Measurements from ENCODE around the gene NR6A1. TPM values are rescaled to one million over a fixed set of nuclear protein-coding genes. Genes with fewer than 3 reads are reported as not detected.

The NR6A1 gene
- total RNA-seq, 1 experiment from 2014 or later: 6.7 TPM

DNA sequence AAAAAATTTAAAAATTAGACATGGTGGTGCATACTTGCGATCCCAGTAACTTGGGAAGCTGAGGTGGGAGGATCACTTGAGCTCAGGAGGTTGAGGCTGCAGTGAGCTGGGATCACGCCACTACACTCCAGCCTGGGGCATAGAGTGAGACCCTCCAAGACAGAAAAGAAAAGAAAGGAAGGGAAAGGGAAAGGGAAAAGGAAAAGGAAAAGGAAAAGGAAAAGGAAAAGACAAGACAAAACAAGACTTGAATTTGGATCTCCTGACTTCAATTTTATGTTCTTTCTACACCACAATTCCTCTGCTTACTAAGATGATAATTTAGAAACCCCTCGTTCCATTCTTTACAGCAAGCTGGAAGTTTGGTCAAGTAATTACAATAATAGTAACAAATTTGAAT lies 88.1 kb downstream of the NR6A1 start:
- no peak overlapping the region for H3K27ac Mint-ChIP-seq (ENCODE audit: unreplicated experiment)
- TF ChIP-seq, protein P1, sequence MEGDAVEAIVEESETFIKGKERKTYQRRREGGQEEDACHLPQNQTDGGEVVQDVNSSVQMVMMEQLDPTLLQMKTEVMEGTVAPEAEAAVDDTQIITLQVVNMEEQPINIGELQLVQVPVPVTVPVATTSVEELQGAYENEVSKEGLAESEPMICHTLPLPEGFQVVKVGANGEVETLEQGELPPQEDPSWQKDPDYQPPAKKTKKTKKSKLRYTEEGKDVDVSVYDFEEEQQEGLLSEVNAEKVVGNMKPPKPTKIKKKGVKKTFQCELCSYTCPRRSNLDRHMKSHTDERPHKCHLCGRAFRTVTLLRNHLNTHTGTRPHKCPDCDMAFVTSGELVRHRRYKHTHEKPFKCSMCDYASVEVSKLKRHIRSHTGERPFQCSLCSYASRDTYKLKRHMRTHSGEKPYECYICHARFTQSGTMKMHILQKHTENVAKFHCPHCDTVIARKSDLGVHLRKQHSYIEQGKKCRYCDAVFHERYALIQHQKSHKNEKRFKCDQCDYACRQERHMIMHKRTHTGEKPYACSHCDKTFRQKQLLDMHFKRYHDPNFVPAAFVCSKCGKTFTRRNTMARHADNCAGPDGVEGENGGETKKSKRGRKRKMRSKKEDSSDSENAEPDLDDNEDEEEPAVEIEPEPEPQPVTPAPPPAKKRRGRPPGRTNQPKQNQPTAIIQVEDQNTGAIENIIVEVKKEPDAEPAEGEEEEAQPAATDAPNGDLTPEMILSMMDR (IDR thresholded peaks at IDR 0.05; ENCODE audit: unreplicated experiment): no peak
- BruUV-seq (replicated peaks): no TSS peak
- intact Hi-C loops (cut with micrococcal nuclease; ENCODE audit: unreplicated experiment): no loop called here
- peaks cover 8% of the 10 kb centered on the region for H3K4me1 Mint-ChIP-seq (ENCODE audit: low read depth, unreplicated experiment)
- no peaks in the 10 kb centered on the region for H3K9me3 Mint-ChIP-seq (ENCODE audit: low read depth, unreplicated experiment)
- no peak for DNase-seq
- CTCF ChIA-PET: no interaction called here
- H3K36me3 Mint-ChIP-seq (ENCODE audit: insufficient read depth, unreplicated experiment): peaks cover 5% of the 10 kb centered on the region
- H3K4me3 Mint-ChIP-seq (ENCODE audit: low read depth, unreplicated experiment): no peak overlapping the region
- no peaks in the 10 kb centered on the region for H3K27me3 Mint-ChIP-seq (ENCODE audit: unreplicated experiment)

DNA sequence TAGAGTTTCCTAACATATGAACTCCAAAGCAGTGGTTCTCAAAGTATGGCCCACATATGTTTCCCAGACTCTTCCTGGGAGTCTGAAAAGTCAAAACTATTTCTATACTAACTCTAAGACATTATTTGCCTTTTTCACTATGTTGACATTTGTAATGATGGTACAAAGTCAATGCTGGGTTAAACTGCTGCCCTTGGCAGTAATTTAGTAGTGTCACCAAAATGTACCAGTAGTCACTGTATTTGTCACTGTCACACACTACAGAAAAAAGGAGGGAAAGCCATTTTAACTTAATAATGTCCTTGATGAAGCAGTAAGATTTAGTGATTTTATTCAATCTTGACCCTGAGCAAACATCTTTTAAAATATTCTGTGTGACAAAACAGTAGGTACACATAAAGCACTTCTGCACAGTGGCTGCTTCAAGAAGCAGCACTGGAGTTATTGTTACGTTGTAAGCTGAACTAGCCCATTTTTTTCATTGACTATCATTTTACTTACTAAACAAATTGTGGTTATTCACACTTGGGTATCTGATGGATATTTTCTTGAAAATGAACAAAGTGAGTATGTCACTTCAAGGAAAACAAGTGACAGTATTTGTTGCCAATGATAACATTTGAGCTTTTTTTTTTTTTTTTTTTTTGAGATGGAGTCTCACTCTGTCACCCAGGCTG lies 90.3 kb downstream of the NR6A1 start:
- DNase-seq: no peak
- Mint-ChIP-seq H3K9me3 (ENCODE audit: low read depth, unreplicated experiment) (no peaks in the 10 kb centered on the region), H3K27ac (ENCODE audit: unreplicated experiment) (no peak overlapping the region), H3K27me3 (ENCODE audit: unreplicated experiment) (no peaks in the 10 kb centered on the region), H3K4me3 (ENCODE audit: low read depth, unreplicated experiment) (no peak overlapping the region), H3K36me3 (ENCODE audit: insufficient read depth, unreplicated experiment) (peaks cover 11% of the 10 kb centered on the region), H3K4me1 (ENCODE audit: low read depth, unreplicated experiment) (peaks cover 3% of the 10 kb centered on the region)
- CTCF ChIA-PET: no interaction called here
- no TSS peak for BruUV-seq (replicated peaks)
- TF ChIP-seq, protein P1 (IDR thresholded peaks at IDR 0.05; ENCODE audit: unreplicated experiment): no peak
- intact Hi-C loops (cut with micrococcal nuclease; ENCODE audit: unreplicated experiment): no loop called here

DNA sequence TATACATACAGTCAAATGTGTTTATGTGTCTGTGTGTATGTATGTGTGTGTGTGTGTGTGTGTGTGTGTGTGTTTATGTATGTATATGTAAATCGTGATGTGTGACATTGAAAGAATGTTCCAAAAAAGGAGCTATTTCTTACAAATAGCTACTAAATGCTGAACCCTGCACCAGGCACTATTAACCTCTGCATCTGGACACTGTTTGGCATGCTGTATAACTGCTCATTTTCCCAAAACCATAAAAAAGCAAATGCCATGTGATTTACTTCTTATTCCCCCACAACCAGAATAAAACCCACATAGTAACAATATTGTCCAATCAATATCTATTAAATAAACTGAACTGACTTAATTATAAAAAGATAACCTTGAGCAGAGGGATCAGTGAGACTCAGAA lies 91.1 kb downstream of the NR6A1 start:
- H3K27me3 Mint-ChIP-seq (ENCODE audit: unreplicated experiment): no peaks in the 10 kb centered on the region
- DNase-seq: no peak
- no peak overlapping the region for H3K27ac Mint-ChIP-seq (ENCODE audit: unreplicated experiment)
- peaks cover 11% of the 10 kb centered on the region for H3K4me1 Mint-ChIP-seq (ENCODE audit: low read depth, unreplicated experiment)
- H3K36me3 Mint-ChIP-seq (ENCODE audit: insufficient read depth, unreplicated experiment): peaks cover 11% of the 10 kb centered on the region
- no TSS peak for BruUV-seq (replicated peaks)
- no peak overlapping the region for H3K4me3 Mint-ChIP-seq (ENCODE audit: low read depth, unreplicated experiment)
- intact Hi-C loops (cut with micrococcal nuclease; ENCODE audit: unreplicated experiment): no loop called here
- no peaks in the 10 kb centered on the region for H3K9me3 Mint-ChIP-seq (ENCODE audit: low read depth, unreplicated experiment)
- TF ChIP-seq, protein P1 (IDR thresholded peaks at IDR 0.05; ENCODE audit: unreplicated experiment): no peak
- CTCF ChIA-PET: interaction anchor here (1.0 kb wide), 1 partner anchor 14 kb away, joined by 4 read pairs; no protein-coding TSS in a partner anchor

DNA sequence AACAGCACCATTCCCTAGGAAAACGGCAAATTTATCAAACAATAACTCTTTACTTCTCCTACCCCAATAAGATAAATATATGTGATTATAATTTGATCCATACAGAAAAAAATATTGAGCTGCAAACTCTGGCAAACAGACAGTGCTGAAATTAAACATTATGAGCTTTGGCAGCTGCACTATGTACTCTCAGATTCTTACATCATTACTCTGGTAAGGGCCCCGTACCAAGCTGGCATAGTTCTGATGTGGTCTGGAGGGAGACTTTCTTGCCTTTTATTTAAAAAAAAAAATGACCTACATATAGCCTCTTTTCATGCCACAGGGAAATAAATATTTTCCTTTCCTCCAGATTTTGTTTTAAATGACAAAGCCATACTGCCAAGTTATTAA lies 95.0 kb downstream of the NR6A1 start:
- Mint-ChIP-seq H3K4me1 (ENCODE audit: low read depth, unreplicated experiment) (peaks cover 26% of the 10 kb centered on the region), H3K9me3 (ENCODE audit: low read depth, unreplicated experiment) (no peaks in the 10 kb centered on the region), H3K36me3 (ENCODE audit: insufficient read depth, unreplicated experiment) (peaks cover 11% of the 10 kb centered on the region), H3K27me3 (ENCODE audit: unreplicated experiment) (no peaks in the 10 kb centered on the region), H3K4me3 (ENCODE audit: low read depth, unreplicated experiment) (no peak overlapping the region), H3K27ac (ENCODE audit: unreplicated experiment) (no peak overlapping the region)
- BruUV-seq (replicated peaks): no TSS peak
- TF ChIP-seq, protein P1 (IDR thresholded peaks at IDR 0.05; ENCODE audit: unreplicated experiment): no peak
- intact Hi-C loops (cut with micrococcal nuclease; ENCODE audit: unreplicated experiment): no loop called here
- no peak for DNase-seq
- CTCF ChIA-PET: interaction anchor here (1.4 kb wide), 1 partner anchor 59 kb away, joined by 3 read pairs; no protein-coding TSS in a partner anchor

Measured in Calu3 (cell line).